ENCODE measurements around the gene OCEL1. TPM values are rescaled to one million over a fixed set of nuclear protein-coding genes. Genes with fewer than 3 reads are reported as not detected.

Gene OCEL1
- total and polyA plus RNA-seq, 2 of the 13 experiments (the other 11 are each of a cell fraction or from before 2014, with no cell fraction given) = 10.6 to 17.2 TPM

- TF ChIP-seq POLR2A (IDR thresholded peaks at IDR 0.05; ENCODE audit: insufficient read depth in 1 of 2, low read depth in 2 of 2, low read length in 2 of 2) (peak; percentile 1 to 29; a peak in 3 of 4 replicates), NR2F1 (CRISPR knock-in tag; IDR thresholded peaks at IDR 0.05) (peak; percentile 93 to 95), MED13 (CRISPR knock-in tag; IDR thresholded peaks at IDR 0.05) (no peak), NCOR1 (IDR thresholded peaks at IDR 0.05; ENCODE audit: borderline replicate concordance, low read length) (peak; percentile 92), DR1 (CRISPR knock-in tag; IDR thresholded peaks at IDR 0.05) (no peak), ATF3 (CRISPR knock-in tag; IDR thresholded peaks at IDR 0.05) (no peak; the same call in 1 of the 2 replicates), ZNF34 (CRISPR knock-in tag; IDR thresholded peaks at IDR 0.05; ENCODE audit: borderline replicate concordance) (no peak), KLF13 (CRISPR knock-in tag; IDR thresholded peaks at IDR 0.05) (no peak), ZNF687 (CRISPR knock-in tag; IDR thresholded peaks at IDR 0.05) (peak; percentile 65), PHF21A (CRISPR knock-in tag; IDR thresholded peaks at IDR 0.05) (peak; percentile 64; the same call in 1 of the 2 replicates), NR0B2 (CRISPR knock-in tag; IDR thresholded peaks at IDR 0.05) (no peak), DPF2 (CRISPR knock-in tag; IDR thresholded peaks at IDR 0.05; ENCODE audit: borderline replicate concordance, low read depth) (no peak), SRSF4 (IDR thresholded peaks at IDR 0.05; ENCODE audit: low read depth, low read length, poor library complexity, severe bottlenecking) (no peak), NFE2L2 (IDR thresholded peaks at IDR 0.05; ENCODE audit: low read length) (no peak), HOXA9 (CRISPR knock-in tag; IDR thresholded peaks at IDR 0.05; ENCODE audit: borderline replicate concordance) (no peak), GABPB1 (CRISPR knock-in tag; IDR thresholded peaks at IDR 0.05) (peak; percentile 72), ZZZ3 (CRISPR knock-in tag; IDR thresholded peaks at IDR 0.05; ENCODE audit: borderline replicate concordance) (0 out of 2 replicates have a peak, but pooled peaks have one; percentile 1), CTCF (CRISPR knock-in tag; IDR thresholded peaks at IDR 0.05) (no peak), ZFP91 (CRISPR knock-in tag; IDR thresholded peaks at IDR 0.05; ENCODE audit: borderline replicate concordance) (0 out of 2 replicates have a peak, but pooled peaks have one; percentile 15), ZNF260 (CRISPR knock-in tag; IDR thresholded peaks at IDR 0.05; ENCODE audit: borderline replicate concordance, low read depth) (no peak)
Measured at GRCh38 chr19:17243830-17244617, 18.0 kb downstream of the OCEL1 start (continued).

All from HepG2 (cell line).